ENCODE data around the gene F7.

GRCh38 chr13:113124211-113124970 is 18.8 kb downstream of the F7 start:
- TF ChIP-seq POLR2A (IDR thresholded peaks at IDR 0.05) (no peak), CTCF (IDR thresholded peaks at IDR 0.05) (no peak)

Data from body of pancreas (tissue), 4 donors.